GM23248 (cell line): Measurements from ENCODE around the gene TAOK3. TPM values are rescaled to one million over a fixed set of nuclear protein-coding genes. Genes with fewer than 3 reads are reported as not detected.

ENCODE experiments used
- DNase-seq: peaks from one replicate; pipeline ENCODE4 v3.0.0-alpha.2; 2015
- H2AFZ ChIP-seq: fragments of 200-600 bp; sonication (generic); 2 replicates; pipeline ENCODE4 v1.6.1; 2016; ENCODE audit warnings: antibody characterized with exemption
- H3F3A ChIP-seq: fragments of 200-600 bp; sonication (generic); 2 replicates; pipeline ENCODE4 v1.6.1; 2016; ENCODE audit warnings: mild to moderate bottlenecking, antibody characterized with exemption, mixed run types; ENCODE audit not compliant: insufficient read depth
- H3K27ac ChIP-seq: fragments of 200-600 bp; sonication (generic); 2 replicates; pipeline ENCODE4 v1.5.1; 2016; ENCODE audit warnings: mild to moderate bottlenecking
- H3K27me3 ChIP-seq: fragments of 200-600 bp; sonication (generic); replicated peaks from 2 replicates; pipeline ENCODE4 v1.6.1; 2016; ENCODE audit warnings: mild to moderate bottlenecking; ENCODE audit not compliant: insufficient read depth
- H3K36me3 ChIP-seq: fragments of 200-600 bp; sonication (generic); 2 replicates; pipeline ENCODE4 v1.6.1; 2016; ENCODE audit warnings: low read depth, mild to moderate bottlenecking
- H3K4me1 ChIP-seq: fragments of 200-600 bp; sonication (generic); 2 replicates; pipeline ENCODE4 v1.6.1; 2016; ENCODE audit warnings: mild to moderate bottlenecking; ENCODE audit not compliant: insufficient read depth
- H3K4me2 ChIP-seq: fragments of 200-600 bp; sonication (generic); one replicate; pipeline ENCODE4 v1.6.1; 2016; ENCODE audit warnings: mild to moderate bottlenecking; ENCODE audit not compliant: unreplicated experiment
- H3K4me3 ChIP-seq: fragments of 200-600 bp; sonication (generic); 2 replicates; pipeline ENCODE4 v1.5.1; 2016; ENCODE audit warnings: mild to moderate bottlenecking
- H3K79me2 ChIP-seq: fragments of 200-600 bp; sonication (generic); 2 replicates; pipeline ENCODE4 v1.6.1; 2016; ENCODE audit warnings: mild to moderate bottlenecking; ENCODE audit not compliant: insufficient read depth
- H3K9ac ChIP-seq: fragments of 200-600 bp; sonication (generic); 2 replicates; pipeline ENCODE4 v1.6.1; 2016; ENCODE audit warnings: mild to moderate bottlenecking
- H3K9me2 ChIP-seq: fragments of 200-600 bp; sonication (generic); 2 replicates; pipeline ENCODE4 v1.6.1; 2016; ENCODE audit warnings: mixed run types, mild to moderate bottlenecking, moderate library complexity; ENCODE audit not compliant: insufficient read depth
- H3K9me3 ChIP-seq: fragments of 200-600 bp; sonication (generic); one replicate; pipeline ENCODE4 v1.6.1; 2017; ENCODE audit warnings: low read depth
- H4K20me1 ChIP-seq: fragments of 200-600 bp; sonication (generic); 2 replicates; pipeline ENCODE4 v1.6.0; 2016; ENCODE audit not compliant: insufficient read depth
- EZH2 ChIP-seq: fragments of 200-600 bp; sonication (generic); IDR thresholded peaks from 2 replicates; pipeline ENCODE4 v1.6.1; 2018; ENCODE audit warnings: antibody characterized with exemption, mild to moderate bottlenecking; ENCODE audit not compliant: insufficient read depth, poor library complexity, severe bottlenecking
- EZH2phosphoT487 ChIP-seq: fragments of 200-600 bp; sonication (generic); IDR thresholded peaks from 2 replicates; pipeline ENCODE4 v1.6.1; 2018; ENCODE audit warnings: antibody characterized with exemption, moderate library complexity, mild to moderate bottlenecking, low read depth; ENCODE audit not compliant: insufficient read depth
- WGBS, 2 experiments: methylation state at CpG; one replicate each; pipeline ENCODE4 v1.1.6; 2015 to 2017; ENCODE audit warnings: low lambda C conversion rate in 2 of 2, low coverage in 1 of 2; ENCODE audit errors: missing lambda C conversion rate in 2 of 2; 5-methylcytosine and 5-hydroxymethylcytosine counted together
- in situ Hi-C: fragments of 300-500 bp; cut with MboI; formaldehyde crosslinking; loops from 2 replicates; pipeline ENCODE4 v1.15.0; 2020
- polyA plus RNA-seq: library from polyadenylated mRNA; unstranded; fragments of >200 nt; fragmentation: Nextera tagmentation; extraction: Ambion mirVana; gene quantifications from 2 replicates; pipeline ENCODE4 v1.2.1, GENCODE V29; 2016
- total RNA-seq: library from RNA; depleted of rRNA; stranded (reverse); fragments of >200 nt; shearing (Covaris generic); gene quantifications from 2 replicates; pipeline ENCODE4 v1.2.3, GENCODE V29; 2014

Gene TAOK3
- total and polyA plus RNA-seq, 2 experiments from 2014 or later = 17.8 to 49.8 TPM

DNA sequence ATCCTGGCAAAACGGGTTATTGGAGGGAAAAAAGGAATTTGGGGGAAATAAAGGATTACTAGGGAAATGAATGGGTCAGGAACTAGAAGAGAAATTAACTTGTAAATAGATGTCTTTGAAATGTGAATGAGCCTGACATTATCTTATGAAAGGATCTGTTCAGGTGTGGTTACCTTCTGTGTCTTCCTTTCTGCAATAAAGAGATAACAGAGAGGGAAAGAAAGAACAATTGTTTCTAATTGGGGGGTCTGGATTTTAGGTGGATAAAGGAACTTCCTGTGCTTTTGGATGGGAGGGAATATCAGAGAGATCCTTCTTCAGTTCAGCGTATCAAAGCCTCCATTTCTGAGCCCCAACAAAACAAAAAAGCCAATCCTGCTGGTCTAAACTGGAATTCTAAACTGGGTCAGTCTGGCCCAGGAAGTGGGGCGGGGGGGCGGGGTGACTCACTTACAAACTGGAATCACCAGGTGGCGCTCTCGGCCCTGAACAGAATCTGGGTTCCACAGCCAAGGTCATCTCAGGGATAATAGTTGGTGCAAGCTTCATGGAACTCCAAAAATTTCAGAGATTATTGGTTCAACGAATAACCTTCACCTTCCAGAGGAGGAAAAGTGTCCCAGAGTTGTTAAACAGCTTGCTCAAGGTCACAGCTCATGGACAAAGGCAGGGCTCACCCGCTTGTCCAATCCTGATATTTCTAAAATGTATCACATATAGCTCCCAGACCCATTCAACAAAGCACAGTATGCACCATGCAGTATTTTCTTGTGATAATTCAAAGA lies 251.9 kb downstream of the TAOK3 start:
- no peak overlapping the region for H3K4me3 ChIP-seq
- DNase-seq = peak; percentile 85
- no peaks in the 10 kb centered on the region for H3K79me2 ChIP-seq
- H3K9me3 ChIP-seq = no peaks in the 10 kb centered on the region
- no peaks in the 10 kb centered on the region for H3K4me1 ChIP-seq
- H4K20me1 ChIP-seq = no peaks in the 10 kb centered on the region
- H3K9ac ChIP-seq = peak overlapping the region; percentile 49
- no peaks in the 10 kb centered on the region for H3F3A ChIP-seq
- in situ Hi-C loops = no loop called here
- H3K4me2 ChIP-seq = no peak overlapping the region
- no peaks in the 10 kb centered on the region for H3K36me3 ChIP-seq
- H2AFZ ChIP-seq = peak overlapping the region; percentile 74
- 25 to 30% methylated on average over 8 of the region's 8 CpGs for WGBS, 2 experiments
- TF ChIP-seq EZH2phosphoT487 (no peak), EZH2 (no peak)
- H3K9me2 ChIP-seq = no peaks in the 10 kb centered on the region
- H3K27me3 ChIP-seq = no peaks in the 10 kb centered on the region
- H3K27ac ChIP-seq = peak overlapping the region; percentile 7; the same call in 1 of the 2 replicates

DNA sequence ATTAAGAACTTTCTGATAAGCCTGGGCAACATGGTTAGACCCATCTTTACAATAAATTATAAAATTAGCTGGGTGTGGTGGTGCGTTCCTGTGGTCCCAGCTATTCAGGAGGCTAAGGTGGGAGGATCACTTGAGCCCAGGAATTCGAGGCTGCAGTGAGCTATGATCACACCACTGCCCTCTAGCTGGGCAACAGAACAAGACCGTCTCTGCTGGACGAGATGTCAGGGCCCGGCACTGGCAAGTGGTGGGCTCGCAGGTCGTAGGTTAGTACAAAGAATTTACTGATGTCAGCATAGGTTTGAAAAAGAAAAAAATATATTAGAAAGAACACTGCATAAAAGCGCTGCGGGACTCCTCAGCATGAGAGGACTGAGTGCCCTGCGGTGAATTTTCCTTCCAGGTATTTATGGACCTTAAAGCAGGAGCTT lies 253.2 kb downstream of the TAOK3 start:
- H3K79me2 ChIP-seq = no peaks in the 10 kb centered on the region
- no peaks in the 10 kb centered on the region for H3F3A ChIP-seq
- in situ Hi-C loops = no loop called here
- no peaks in the 10 kb centered on the region for H3K36me3 ChIP-seq
- WGBS, 2 experiments = 80 to 85% methylated on average over 10 of the region's 10 CpGs
- H4K20me1 ChIP-seq = no peaks in the 10 kb centered on the region
- no peak overlapping the region for H3K9ac ChIP-seq
- no peaks in the 10 kb centered on the region for H3K9me3 ChIP-seq
- no peaks in the 10 kb centered on the region for H3K9me2 ChIP-seq
- DNase-seq = no peak
- TF ChIP-seq EZH2phosphoT487 (no peak), EZH2 (no peak)
- no peak overlapping the region for H2AFZ ChIP-seq
- no peaks in the 10 kb centered on the region for H3K27me3 ChIP-seq
- H3K4me3 ChIP-seq = no peak overlapping the region
- no peak overlapping the region for H3K4me2 ChIP-seq
- no peaks in the 10 kb centered on the region for H3K4me1 ChIP-seq
- no peak overlapping the region for H3K27ac ChIP-seq

DNA sequence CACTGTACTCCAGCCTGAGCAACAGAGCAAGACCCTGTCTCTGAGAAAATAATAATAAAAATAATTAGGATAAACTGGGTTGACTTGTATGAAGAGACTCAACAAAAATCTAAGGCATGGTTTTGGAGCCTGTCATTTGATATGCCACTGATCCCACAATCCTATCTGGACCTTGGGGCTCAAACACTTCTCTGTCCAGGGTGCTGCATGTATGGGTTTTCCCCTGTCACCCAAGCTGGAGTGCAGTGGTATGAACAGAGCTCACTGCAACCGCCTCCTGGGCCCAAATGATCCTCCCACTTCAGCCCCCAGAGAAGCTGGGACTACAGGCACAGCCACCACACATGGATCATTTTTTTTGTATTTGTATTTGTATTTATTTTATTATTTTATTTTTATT lies 263.6 kb downstream of the TAOK3 start:
- H3K36me3 ChIP-seq = no peaks in the 10 kb centered on the region
- H3K27me3 ChIP-seq = no peaks in the 10 kb centered on the region
- in situ Hi-C loops = no loop called here
- no peak overlapping the region for H3K4me3 ChIP-seq
- no peak overlapping the region for H3K27ac ChIP-seq
- no peaks in the 10 kb centered on the region for H3K9me2 ChIP-seq
- H3K4me1 ChIP-seq = no peaks in the 10 kb centered on the region
- no peak overlapping the region for H2AFZ ChIP-seq
- H3K79me2 ChIP-seq = no peaks in the 10 kb centered on the region
- WGBS, 2 experiments = 96 to 100% methylated on average over 1 of the region's 1 CpG
- no peak overlapping the region for H3K9ac ChIP-seq
- no peak overlapping the region for H3K4me2 ChIP-seq
- H3K9me3 ChIP-seq = no peaks in the 10 kb centered on the region
- H3F3A ChIP-seq = no peaks in the 10 kb centered on the region
- H4K20me1 ChIP-seq = no peaks in the 10 kb centered on the region
- DNase-seq = peak; percentile 4
- no peak for TF ChIP-seq EZH2
- no peak for TF ChIP-seq EZH2phosphoT487

DNA sequence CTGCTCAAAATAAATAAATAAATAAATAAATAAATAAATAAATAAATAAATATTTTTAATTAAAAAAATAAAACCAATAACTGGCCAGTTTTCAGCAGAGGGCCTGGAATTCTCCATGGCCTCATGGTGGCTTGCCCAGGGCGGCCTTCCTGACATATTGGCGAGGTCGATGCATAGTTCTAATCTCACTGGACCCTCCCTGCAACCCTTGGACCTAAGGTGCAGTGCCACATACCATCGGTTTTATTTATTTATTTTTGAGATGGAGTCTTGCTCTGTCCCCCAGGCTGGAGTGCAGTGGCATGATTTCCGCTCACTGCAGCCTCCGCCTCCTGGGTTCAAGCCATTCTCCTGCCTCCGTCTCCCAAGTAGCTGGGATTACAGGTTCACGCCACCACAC lies 265.0 kb downstream of the TAOK3 start:
- no peak overlapping the region for H3K9ac ChIP-seq
- H2AFZ ChIP-seq = no peak overlapping the region
- H3K9me3 ChIP-seq = no peaks in the 10 kb centered on the region
- in situ Hi-C loops = no loop called here
- H3K9me2 ChIP-seq = no peaks in the 10 kb centered on the region
- H3K79me2 ChIP-seq = no peaks in the 10 kb centered on the region
- H3K27me3 ChIP-seq = no peaks in the 10 kb centered on the region
- no peak overlapping the region for H3K4me2 ChIP-seq
- DNase-seq = no peak
- no peak overlapping the region for H3K27ac ChIP-seq
- no peak overlapping the region for H3K4me3 ChIP-seq
- H3K4me1 ChIP-seq = no peaks in the 10 kb centered on the region
- H3K36me3 ChIP-seq = no peaks in the 10 kb centered on the region
- TF ChIP-seq EZH2phosphoT487 = no peak
- no peak for TF ChIP-seq EZH2
- 94 to 98% methylated on average over 8 of the region's 8 CpGs for WGBS, 2 experiments
- H3F3A ChIP-seq = no peaks in the 10 kb centered on the region
- no peaks in the 10 kb centered on the region for H4K20me1 ChIP-seq
